Measurements from ENCODE around the gene CBR3.

The CBR3 gene

DNA sequence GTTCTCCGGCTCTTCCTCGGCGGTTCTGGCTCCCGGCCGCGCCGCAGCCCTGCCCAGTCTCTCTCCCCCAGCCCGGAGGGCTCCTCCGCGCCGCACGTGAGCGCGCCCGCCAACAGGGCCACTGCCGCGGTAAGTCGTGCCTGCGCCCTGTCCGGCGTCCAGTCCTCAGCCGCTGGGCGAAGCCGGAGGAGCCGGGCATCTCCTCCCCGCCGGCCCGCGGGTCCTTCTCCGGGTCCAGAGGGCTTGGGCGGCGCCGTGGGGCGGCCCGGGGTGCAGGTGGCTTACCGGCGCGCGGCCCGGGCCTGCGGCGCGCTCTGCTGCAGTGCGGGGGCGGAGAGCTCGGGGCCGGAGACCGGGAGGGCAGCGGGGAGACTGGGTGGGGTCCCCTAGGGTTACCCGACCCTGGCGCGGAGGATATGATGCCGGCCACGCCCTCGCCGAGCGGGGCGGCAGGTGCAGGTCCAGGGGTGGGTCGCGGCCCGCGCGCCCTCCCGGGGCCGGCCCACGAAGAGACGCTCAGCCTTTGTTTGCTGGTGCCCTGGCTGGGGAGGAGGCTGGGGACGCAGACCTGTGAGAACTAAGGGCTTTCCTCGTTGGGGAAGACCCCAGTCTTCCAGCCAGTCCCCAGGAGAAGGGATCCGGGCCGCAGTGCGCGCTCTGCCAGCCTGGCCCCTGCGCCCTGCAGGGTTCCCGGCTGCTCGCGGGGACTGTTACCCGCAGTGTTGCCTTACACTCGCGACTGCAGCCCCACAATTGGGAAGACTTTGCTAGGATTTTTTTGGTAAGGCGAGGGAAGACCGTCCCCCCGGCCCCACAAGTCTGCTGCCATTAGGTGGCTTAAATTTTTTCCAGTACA, 22.2 kb downstream of the CBR3 start, which contains the start of gene DOP1B:
TSS of gene DOP1B (plus strand) at position 10 of the 856 bp plus-strand sequence. CDS start 7,910 bp downstream, outside the sequence.
- no peak for DNase-seq

DNA sequence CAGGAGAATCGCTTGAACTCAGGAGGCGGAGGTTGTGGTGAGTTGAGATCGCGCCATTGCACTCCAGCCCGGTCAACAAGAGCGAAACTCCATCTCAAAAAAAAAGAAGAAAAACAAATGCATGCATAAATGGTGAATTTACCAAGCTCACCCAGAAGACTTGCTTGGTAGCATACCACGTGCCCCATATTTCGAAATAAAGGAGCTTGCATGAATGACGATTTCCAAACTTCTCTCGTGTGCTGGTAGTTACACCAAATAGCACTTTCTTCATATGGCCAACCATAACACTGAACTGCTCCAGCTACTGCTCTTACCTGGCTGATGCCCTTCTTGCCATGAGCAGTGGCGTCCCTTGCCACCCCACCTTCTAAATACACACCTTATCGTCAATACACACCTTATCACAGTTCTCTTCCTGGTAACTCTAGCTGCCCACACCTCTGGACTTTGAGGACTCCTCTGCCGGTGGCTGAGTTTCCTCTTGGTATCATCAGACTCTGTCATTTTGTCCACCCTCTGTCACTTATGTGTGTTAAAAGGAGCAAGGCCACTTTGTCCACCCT, 24.6 kb downstream of the CBR3 start:
- no peak for DNase-seq

- DNase-seq = no peak
Measured at GRCh38 chr21:36160850-36161178, 25.9 kb downstream of the CBR3 start.

- no peak for DNase-seq
Measured at GRCh38 chr21:36162631-36163030, 27.8 kb downstream of the CBR3 start.

DNA sequence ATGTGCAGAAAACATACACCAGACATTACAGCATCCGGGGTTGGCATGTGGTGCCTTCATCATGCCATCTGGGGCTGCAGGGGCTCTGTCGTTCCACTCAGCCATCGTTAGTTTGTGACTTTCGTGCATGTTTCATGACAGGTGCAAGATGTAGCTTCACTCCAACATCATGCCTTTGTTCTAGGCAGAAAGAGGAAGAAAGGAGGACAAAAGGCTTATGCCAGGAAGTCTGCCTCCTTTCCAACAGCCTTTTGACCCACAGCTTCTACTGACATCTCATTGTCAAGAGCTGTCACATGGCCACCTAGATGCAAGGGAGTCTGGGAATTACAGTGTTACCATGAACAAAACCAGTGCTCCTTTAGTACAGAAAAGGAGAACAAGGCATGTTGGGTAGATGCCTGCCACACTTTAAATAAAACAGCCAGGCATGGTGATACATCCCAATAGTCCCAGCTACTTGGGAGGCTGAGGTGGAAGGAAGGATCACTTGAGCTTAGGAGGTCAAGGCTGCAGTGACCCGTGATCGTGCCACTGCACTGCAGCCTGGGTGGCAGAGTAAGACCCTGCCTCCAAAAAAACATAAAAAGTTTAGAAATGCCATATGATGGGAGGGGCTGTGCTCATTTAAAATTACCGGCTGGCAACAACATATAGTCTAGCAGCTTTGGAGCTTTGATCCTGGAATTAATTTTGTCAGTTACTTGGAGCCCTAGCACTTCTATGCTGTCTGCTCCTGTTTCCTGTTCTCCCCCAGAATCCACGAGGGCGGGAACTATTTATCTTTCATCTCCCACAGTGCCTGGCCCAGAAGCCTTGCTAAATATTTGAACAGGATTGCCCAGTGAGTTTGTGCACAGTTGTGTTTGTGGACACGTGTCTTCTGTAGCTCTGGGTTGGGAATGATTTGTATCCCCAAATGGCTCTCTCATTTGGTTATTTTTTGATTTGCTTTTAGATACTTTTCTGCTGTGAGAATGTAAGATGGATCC, 29.2 kb downstream of the CBR3 start:
- DNase-seq = no peak

GRCh38 chr21:36165356-36165755, 30.5 kb downstream of the CBR3 start:
- no peak for DNase-seq

DNA sequence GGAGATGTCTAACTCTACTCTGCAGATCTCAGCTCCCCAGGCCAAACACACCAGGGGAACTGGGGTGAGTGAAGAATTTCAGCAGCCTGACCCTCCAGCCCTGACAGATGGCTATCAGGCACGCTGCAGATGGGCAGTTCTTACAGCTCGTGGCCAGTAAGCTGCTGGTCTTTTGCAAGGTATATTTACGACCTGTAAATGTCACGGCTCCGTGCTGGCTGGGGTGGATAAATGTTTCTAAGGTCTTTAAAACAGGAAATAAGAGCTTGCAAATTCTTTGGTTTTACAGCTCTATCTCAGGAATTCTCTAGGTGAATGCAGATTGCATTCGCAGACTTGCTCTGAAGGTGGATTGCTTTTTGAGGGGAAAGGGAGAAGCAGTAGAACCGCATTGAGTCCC, 31.8 kb downstream of the CBR3 start:
- DNase-seq = no peak

- DNase-seq = no peak
Measured at GRCh38 chr21:36167541-36167940, 32.7 kb downstream of the CBR3 start.

DNA sequence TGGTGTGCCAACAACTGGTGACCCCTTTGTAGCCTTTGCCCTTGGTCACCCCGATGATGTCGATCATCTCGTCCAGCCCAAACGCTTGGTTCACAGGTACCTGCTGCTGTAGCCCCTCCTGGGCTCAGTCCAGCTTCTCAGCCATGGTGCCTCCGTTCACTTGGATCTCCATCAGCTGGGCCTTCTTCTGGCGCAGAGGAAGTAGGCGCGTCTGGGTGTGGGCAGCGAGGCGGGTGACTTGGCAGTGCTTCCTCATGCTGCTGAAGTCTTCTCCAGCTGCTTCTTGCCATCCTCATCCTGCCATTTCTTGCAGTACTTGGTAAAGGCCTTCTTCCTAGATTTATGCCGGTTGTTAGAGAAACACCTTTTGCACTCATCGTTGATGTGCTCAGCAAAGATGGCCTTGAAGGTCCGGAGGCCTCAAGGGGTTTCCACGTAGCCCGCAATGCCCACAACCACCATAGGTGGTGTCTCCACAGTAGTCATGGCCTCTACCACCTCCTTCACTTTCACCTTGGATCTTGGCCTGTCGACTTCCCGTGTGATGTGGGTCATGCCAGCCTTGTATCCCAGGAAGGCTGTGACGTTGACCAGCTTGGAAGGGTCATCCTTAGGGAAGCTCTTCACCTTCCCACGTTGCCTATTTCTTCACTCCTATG, 34.7 kb downstream of the CBR3 start:
- no peak for DNase-seq

DNA sequence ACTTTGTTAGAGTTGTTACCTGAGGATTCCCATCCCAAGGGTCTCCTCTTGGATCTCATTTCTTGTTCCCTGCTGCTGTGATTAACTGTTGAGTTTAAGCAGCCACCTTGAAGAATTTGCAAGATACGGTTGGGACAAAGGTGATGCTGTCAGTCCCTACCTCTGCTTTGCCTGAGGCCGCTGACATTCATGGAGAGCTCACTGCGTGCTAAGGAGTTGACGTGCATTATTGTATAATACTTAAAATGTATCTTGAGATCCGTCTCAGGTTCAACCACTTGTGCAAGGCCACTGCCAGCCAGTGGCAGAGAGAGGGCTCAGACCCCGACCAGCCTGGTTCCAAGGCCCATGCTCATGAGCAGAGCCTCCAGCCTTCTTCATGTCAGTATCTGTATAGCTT, 35.9 kb downstream of the CBR3 start:
- DNase-seq = no peak

DNA sequence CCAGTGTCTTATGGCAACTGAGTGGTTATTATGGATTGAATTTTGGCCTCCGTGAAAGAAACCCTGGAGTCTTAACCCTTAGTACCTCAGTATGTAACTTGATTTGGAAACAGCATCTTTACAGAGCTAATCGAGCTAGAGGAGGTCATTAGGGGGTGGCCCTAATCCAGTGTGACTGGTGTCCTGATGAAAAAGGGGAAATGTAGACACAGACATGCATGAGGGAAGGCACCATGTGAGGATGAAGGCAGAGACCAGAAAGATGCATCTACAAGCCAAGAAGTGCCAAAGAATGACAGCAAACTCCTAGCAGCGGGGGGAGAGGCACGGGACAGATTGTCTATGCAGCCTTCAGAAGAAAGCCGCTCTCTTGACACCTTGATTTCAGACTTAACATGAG, 36.5 kb downstream of the CBR3 start:
- no peak for DNase-seq

DNA sequence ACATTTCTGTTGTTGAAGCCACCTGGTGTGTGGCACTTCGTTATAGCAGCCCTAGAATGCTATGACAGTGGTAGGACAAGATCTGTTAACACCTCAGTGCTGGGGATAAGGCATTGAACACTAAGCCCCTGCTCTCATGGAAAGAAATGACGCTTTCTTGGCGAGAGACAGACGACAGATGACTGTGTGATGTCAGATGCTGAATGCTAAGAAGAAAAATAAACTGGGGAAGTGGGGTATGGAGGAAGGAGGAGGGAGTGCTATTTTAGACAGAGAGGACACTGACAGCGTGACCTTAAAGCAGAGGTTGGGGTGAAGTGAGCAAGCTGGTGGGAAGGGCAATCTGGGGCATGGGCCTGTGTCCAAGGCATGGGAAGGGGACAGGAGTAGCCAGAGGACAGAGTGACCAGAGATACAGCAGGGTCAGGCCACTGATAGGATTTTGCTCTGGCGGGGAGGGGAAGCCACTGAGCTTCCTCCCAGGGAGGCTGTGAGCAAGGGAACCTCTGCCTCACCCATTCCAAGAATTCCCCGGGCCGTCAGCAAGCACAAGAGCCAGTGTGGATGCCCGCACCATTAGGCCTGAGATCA, 37.0 kb downstream of the CBR3 start:
- DNase-seq = no peak

- DNase-seq = no peak
Measured at GRCh38 chr21:36174780-36175179, 39.9 kb downstream of the CBR3 start.

DNA sequence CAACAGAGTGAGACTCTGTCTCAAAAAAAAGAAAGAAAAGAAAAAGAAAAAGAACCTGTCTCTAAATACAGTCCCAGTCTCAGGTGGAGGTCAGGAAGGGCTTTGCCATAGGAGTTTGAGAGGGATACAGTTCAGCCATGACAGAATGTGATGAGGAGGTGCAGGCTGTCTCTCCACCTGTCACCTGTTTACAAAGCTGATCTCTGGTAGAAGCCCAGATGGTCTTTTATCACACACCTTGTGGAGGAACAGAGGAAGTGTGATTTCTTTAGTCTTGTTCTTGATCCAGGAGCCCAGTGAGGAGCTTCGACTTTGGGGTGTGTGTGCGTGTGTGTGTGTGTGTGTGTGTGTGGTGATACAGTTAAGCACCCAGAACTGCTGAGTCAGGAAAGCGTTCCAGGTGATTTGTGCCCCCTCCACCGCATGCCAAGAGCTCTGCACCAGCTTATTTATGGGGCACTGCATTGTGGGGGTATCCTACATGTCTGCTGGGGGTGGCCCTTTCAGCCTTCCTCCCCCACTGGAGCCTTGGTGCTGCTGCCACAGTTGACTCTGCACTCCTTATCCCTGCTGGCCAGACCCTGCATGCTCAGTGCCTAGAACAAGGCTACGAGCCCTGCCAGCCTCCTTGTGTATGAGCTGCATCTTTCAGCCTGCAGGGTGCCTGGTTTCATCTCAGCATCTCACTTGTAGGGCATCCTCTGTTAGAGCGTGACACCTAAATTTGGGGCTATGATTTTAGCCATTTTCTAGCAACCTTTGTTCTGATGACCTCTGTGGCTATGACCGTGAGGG, 41.1 kb downstream of the CBR3 start:
- no peak for DNase-seq

- DNase-seq = no peak
Measured at GRCh38 chr21:36178349-36178748, 43.5 kb downstream of the CBR3 start.

DNA sequence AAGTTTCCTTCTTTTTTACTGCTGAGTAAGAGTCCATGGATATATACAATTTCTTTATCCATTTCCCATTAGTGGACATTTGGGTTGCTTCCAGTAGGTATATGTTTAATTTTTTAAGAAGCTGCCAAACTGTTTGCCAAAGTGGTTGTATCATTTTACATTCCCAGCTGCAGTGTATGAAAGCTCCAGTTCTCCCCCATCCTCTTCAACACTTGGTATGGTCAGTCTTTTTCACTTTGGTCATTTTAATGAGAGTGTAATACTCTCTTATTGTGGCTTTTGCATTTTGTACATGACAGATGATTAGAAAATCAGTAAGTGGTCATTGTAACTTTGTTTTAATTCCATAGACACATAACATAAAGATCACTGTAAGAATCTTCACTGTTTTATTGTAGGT, 44.3 kb downstream of the CBR3 start:
- DNase-seq = no peak

DNA sequence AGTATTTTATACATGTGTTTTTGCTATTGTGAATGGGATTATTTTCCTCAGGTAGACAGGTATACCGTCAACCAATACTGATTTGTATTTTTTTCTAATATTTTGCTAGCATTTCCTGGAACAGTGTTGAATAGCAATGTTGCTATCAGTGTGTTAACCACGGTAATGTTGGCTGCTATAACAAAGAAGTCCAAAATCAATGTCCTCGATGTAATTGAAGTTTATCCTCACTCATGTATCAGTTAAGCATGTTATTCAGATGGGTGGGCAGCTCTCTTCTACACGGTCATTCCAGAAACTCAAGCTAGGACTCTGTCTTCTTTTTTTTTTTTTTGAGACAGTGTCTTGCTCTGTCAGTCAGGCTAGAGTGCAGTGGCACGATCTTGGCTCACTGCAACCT, 46.1 kb downstream of the CBR3 start:
- DNase-seq = no peak

DNA sequence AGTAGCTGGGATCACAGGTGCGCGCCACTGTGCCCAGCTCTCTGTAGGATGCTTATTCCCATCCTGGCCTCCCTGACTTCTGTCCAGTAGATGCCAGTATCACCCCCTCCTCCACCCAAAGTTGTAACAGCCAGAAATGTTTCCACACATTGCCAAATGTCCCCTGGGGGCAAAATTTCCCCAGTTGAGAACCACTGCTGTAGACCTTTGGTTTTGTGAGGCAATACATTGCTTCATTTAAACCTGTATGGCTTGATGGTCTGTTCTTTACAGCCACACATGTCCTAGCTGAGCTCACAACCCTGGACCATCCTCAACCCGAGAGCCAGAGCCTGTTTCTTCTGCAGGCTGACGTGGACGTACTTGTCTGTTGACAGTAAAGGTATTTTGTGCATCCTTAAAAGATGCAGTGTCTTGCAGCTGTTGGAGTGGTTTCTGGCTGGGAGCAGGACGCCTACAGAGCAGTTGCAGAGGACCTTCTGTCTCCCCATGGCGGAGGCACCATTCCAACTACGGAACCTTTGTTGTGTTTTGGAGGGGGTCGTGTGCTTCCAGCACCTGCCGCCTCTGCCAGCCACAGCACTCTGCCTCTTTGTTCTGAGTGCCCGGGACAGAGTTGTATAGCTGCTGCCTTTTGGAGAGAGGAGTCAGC, 48.4 kb downstream of the CBR3 start:
- DNase-seq = no peak

DNA sequence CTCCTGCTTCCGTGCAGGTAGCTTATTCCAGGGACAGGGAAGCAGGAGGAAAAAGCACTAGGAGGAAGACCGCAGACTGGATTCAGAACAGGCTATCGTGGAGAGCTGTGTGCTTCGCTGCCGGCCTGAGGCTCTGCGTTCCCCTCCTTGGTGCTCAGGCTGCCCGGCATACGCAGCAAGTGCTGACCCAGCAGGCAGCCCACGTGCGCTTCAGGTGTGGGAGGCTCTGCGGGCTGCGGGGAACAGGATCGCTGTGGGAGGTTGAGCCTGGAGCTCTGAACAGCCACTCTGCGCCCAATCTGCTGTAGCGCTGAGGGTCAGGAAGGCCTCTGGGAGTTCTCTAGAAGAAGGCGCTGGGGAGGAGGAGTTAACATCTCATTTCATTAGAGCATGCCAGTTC, 49.7 kb downstream of the CBR3 start:
- no peak for DNase-seq

DNA sequence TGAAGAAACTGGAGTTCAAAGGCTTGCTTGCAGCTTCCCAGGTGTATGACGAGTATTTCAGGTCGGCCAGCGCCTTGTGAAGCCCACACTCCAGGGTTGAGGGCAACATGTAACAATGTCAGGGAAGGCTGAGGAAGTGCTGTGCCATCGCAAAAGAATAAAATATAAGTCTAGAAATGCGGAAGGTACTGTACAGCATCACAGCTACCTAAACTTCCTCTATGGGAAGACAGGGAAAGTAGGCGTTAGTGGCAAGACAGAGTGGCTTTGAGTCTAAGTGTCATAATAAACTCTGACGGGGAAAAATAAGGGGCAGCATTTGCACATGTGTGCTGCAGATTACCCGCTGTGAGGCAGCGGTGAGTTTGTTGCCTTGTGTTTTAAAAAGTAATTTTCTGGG, 50.6 kb downstream of the CBR3 start:
- no peak for DNase-seq

DNA sequence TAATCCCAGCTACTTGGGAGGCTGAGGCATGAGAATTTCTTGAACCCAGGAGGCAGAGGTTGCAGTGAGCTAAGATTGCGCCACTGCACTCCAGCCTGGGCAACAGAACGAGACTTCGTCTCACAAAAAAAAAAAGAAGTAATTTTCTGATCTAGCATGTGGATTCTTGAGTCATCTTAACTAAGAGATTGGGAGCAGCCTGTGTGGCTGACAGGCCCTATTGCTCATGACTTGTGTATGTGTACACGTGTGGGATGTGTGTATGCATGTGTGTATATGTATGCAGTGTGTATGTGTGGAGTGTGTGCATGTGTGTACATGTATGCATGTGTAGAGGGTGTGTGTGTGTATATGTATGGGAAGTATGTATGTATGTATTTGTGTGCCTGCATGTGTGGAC, 51.2 kb downstream of the CBR3 start:
- DNase-seq = no peak

All from activated CD4-positive, CD25-positive, alpha-beta regulatory T cell treated with anti-CD3 and anti-CD28 coated beads, Interleukin-2, amount 50 U/mL, for 72 hours (primary cell).